Non-pigmented ciliary epithelial cell (primary cell): Measurements from ENCODE around the gene TRIML2.

Experiments
- DNase-seq: peaks from one replicate; pipeline ENCODE4 v3.0.0-alpha.2; 2010; ENCODE audit warnings: low read depth

TRIML2 gene

GRCh38 chr4:188109157-188109755 lies at the start of gene TRIML2:
Gene TRIML2 (minus strand): TSS chr4:188109603. CDS start chr4:188105368, 4,235 bp downstream.
- no peak for DNase-seq

- DNase-seq = no peak
These were observed 48.9 kb upstream of the TRIML2 start for GRCh38 chr4:188158336-188158735.

DNA sequence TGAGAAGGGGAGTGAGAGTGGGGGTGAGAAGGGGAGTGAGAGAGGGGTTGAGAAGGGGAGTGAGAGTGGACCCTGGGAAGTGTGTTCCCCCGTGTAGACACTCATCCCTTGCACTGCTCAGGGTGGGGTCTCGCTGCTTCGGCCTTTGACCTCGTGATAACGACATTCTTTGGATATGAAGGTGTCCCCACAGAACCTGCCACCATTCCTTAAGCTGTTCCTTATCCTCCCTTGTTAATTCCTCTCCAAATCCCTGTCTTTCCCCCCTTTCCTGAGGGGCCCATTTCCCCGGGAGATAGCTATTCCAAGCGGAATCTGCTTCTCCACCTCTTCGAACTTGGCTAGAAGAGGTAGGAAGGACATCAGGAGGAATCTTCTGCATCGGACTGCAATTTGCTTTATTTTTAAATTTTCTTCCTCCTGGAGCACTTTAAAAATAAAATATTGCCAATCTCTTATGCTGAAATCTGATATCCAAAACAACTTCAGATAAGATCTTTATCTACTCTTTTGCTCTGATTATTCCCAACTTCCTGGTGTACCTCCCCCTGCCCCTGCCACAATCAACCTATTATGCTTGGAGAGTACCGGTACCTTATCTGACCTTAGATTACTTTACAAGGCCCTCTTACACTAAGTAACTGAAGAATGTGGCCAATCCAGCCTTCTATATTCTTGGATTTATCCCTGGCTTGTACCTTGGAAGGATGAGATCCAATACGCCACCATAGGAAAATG lies 45.4 kb upstream of the TRIML2 start:
- no peak for DNase-seq

GRCh38 chr4:188147776-188148175 lies 38.4 kb upstream of the TRIML2 start:
- DNase-seq = no peak

DNA sequence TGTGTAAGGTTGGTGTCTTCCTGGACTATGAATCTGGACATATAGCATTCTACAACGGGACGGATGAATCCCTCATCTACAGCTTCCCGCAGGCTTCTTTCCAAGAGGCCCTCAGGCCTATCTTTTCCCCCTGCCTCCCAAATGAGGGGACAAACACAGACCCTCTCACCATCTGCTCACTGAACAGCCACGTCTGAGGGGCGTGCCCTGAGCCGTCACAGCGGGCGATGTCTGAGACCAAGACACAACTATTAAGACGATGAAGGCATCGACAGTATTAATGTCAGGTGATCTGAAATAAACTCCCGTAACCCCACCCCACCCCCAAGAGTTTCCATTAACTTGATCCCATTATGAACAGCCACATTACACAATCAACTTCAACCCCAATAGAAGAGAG lies 37.8 kb upstream of the TRIML2 start:
- DNase-seq = no peak

DNA sequence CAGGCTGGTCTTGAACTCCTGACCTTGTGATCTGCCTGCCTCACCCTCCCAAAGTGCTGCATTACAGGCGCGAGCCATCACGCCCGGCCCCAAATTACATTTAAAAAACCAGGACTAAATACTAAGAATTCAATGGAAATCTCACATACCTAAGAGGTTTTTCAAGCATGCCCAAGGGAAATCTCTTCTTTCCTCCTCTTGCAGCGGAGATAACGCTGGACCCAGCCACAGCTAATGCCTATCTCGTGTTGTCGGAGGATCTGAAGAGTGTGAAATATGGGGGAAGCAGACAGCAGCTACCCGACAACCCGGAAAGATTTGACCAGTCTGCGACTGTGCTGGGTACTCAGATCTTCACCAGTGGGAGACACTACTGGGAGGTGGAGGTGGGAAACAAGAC lies 37.2 kb upstream of the TRIML2 start:
- DNase-seq = no peak

DNA sequence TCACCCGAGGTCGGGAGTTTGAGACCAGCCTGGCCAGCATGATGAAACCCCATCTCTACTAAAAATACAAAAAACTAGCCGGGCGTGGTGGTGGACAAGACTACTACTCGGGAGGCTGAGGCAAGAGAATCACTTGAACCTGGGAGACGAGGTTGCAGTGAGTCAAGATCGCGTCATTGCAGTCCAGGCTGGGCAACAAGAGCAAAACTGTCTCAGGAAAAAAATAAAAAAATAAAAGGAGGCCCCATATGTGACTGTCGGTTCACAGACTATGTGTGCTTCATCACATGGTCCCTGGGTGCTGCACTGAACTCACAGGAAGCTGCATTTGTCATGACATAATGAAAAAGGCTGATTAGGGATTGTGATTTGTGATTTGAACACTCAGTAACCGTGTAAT lies 36.2 kb upstream of the TRIML2 start:
- no peak for DNase-seq

DNA sequence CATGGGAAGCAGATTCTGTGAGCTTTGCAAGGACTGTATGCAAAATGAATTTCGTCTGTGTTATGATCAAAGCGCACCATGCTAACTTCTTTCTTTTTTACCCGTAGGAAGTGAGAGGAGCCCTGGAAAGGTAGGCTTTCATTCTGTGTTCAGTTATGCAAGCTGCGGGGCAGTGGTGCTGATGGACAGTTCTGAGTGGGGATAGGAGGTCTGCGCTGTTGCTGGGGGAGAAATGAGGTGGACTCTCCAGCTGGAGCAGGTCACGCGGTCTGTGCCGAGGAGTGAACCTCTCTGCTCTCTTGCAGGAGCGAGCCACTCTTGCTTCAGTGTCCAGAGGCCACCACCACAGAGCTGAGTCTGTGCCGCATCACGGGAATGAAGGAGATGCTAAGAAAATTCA lies 34.3 kb upstream of the TRIML2 start:
- DNase-seq = no peak

DNA sequence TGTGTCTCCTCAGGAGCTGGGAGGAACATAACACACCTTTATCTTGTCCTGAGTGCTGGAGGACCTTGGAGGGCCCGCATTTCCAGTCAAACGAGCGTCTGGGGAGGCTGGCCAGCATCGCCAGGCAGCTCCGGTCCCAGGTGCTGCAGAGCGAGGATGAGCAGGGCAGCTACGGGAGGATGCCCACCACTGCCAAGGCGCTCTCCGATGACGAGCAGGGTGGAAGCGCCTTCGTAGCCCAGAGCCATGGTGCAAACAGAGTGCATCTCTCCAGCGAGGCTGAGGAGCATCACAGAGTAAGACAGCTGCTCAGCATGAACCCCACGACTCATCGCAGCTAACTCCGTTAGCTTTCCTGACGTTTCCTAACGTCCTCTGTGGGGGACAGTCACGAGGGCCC lies 30.3 kb upstream of the TRIML2 start:
- DNase-seq = no peak

GRCh38 chr4:188139141-188139540 lies 29.7 kb upstream of the TRIML2 start, which contains the start of gene TRIML1:
Gene TRIML1 (plus strand): TSS chr4:188139441. CDS start chr4:188139559, 118 bp downstream.
- no peak for DNase-seq

DNA sequence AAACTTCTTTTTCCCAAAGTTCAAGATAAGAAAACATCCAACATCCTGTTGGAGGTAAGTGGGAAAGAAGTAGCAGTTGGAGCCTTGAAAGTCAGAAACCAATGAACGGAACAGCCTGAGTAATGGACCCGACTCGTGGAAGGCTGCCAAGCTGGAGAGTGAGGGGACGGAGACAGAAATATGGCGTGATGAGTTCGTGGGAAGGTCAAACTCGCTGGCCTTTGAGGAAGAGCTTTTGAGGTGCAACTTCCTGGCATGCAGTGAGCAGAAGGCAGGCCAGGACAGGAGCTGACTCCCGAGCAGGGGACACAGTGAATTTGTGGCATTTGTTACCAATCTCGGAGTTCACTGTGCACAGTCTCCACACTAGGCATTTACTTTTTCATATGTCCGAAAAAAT lies 28.8 kb upstream of the TRIML2 start:
- no peak for DNase-seq

- DNase-seq = no peak
These were observed 22.8 kb upstream of the TRIML2 start for GRCh38 chr4:188132232-188132631.

DNA sequence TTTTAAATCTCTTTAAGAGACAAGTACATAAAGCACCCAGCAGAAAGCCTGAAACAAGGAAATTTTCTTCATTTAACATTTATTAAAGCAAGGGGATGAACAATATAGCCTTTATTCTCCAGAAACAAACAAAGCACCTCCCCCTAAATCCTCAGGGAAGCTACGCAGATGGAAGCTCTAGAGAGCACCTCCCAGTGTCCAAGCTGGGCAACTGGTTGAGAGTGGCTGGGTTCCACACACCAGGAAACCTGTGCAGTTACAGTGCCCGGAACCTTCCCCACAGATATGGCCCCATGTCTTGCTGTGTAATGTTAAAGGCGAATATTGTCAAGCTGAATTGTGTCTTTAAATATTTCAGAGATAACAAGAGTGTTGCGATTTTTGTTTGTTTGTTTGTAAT lies 21.0 kb upstream of the TRIML2 start:
- DNase-seq = no peak

DNA sequence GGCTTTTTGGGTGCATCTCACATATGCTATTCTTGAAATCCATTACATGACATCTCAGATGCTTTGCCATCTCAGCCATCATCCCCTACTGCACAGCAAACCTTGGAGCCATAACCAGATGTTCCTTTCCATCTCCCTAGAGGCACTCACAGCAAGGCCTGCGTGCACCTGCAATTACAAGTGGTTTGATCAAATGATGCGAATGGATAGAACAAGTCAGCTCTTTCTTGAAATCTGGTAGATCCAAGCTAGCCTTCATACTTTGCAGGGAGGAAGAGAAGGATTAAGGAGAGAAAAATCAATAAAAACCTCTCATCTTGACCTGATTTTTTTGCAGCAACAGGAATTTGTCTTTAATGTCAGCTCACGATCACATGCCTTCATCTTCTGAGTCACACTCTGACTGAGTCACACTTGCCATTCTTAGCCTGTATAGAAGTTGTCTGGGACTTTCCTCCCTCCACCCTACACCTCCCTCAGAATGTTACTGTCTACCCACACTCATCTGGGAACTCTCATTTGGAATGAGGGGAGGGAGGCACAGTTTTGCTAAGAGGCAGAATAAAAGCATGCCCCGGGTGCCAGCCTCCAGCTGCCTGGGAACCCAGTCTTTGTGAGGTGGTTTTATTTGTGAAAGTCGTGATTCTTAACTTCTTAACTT lies 17.9 kb upstream of the TRIML2 start:
- peak; percentile 63 for DNase-seq

GRCh38 chr4:188121530-188121929 lies 12.1 kb upstream of the TRIML2 start:
- DNase-seq = no peak

DNA sequence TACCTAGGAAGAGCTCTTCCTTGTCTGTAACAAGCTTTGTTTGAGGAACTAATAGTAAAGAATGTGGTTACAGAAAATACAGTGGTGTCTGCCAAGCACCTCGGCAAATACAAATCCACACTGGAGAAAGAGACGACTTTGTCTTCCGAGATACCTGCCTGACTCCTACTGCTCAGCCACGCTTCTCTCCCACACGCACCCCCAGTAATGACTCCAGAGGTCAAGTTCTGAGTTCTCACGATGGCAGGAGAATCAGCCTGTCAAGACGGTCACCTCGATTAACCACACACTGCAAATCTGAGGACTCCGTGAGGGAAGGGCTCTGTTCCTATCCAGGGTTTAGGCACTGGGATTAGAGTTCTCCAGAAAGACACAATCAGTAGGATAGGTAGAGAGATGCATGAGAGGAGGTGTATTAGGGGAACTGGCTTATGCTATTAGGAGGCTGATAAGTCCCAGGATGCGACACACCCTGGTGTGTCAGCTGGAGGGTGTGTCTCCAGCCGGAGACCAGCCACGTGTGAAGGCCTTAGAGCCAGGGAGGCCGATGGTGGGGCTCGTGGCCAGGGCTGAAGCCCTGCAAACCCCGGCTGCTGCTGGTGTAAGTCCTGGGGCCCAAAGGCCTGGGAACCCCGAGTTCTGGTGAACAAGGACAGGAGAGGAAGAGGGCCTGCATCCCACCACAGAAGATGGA lies 8.4 kb upstream of the TRIML2 start:
- no peak for DNase-seq

DNA sequence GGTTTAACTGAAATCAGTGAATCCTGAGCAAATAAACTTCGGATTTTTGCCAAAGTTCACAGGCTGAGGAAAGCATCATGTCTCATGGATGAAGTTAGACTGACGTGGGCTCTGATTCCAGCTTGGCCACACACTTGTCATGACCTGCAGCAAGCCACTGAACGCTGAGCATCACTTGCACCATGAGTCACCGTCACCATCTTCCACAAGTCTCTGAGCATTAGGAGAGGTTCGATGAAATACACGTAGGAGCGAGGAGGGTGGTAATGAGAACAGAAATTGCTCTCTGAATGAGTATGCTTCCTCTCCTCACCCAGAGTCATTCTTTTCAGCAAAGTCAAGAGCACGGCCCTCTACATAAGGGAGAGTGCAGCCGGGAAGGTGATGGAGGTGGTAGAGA lies 3.8 kb upstream of the TRIML2 start:
- DNase-seq = no peak

DNA sequence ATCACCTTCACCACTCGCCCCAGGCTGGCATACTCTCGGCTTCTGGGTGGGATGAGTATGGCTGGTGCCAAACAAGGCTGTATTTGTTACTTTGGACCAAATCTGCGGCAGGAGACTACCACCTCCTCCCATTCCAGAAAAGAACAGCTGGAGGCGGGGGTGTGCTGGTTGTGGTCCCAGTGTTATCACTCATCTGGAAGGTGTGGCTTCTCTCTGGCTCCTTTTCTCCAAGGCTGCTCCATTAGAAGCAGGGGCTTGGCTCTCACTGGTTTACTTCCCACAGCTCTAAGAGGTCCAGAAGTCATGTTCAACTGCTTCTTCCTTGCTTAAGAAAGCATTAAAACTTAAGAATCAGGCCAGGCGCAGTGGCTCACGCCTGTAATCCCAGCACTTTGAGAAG lies 2.6 kb upstream of the TRIML2 start:
- DNase-seq = no peak

DNA sequence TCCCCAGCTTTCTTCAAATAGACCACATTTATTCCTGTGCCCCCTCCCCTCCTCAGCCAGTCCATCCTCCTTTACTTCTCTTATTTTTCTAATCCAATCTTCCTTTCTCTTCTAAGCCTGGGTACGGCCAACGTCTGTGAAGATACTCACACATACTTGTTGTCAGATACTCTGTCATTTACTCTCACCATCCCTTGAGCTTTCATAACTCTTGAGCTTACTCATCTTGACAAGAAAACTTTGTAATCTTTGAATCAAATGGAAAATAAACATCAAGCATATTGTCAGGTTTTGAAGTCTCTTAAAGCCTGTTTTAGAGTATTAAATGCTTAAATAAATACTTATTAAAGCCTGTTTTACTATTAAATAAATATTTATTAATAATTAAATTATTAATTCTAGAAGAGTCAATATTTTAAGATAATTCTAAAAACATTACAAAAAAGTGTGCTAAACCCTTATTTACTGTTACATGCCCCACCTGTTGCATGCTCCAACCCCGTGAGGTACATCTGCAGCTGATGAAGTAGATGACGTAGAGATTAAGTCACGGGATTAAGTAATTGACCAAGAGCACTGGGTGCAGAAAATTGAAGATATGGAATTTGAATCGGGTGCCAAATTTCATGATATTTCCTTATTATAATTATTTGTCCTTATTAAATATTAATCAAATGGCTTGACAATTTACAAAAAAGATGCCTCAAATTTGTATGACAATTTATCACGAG lies 1.5 kb upstream of the TRIML2 start:
- DNase-seq = no peak

DNA sequence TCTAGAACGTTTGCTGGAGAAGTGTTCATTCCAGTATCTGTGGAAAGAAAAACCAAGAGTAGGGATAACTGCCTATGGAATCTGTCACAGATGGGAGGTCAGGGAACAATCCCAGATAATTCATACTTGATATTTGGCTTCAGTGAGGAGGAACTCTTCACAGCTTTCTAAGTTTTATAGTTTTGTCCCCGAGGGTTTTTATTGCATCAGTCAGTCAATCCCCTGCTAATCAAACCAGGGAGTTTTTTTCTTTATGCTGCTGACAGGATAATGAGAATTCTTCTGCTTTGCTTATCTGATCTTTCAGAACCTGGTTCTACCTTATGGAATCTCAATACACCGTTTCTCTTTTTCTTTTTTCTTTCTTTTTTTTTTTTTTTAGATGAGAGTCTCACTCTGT lies 633 bp upstream of the TRIML2 start:
- DNase-seq = no peak

DNA sequence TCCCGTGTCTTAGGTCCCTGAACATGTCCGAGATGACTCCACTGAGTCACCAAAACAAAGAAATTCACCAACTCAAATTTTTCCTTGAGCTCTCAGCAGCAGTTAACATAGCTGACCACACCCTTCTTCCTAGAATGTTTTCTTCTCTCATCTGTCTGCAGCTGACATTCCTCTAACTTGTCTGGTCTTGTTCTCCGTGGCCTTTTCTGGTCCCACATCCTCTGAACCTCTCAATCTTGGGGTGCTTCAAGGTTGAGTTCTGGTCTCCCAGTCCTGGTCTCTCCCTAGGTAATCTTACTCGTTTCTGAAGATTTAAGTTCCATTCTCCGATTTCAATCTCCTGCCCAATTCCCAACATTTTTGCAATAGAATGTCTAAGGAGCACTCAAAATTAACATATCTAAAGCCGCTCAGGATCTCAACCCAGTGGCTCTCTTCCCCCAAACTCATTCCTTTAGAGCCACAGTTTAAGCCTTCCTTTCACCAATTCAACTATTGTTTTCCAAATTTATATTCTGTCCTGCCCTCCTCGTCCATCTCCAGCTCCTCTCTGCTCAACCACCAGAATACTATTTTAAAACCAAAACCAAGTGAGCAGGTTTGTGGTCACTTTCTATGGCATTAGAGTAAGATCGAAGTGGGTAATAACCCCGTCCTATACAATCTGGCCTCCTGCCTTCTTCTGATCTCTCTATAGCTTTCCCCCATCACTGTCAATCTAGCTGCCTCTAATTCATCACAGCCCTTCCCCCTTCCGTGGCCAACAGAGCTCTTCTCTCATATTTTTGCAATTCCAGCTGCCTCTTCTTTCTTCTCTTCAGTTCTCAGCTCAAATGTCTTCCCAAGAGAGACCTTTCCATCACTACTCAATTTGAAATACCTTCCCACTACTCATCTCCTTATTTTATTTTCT lies 1.2 kb downstream of the TRIML2 start:
- no peak for DNase-seq
